ENCODE results near the gene ZNF384. TPM values are rescaled to one million over a fixed set of nuclear protein-coding genes. Genes with fewer than 3 reads are reported as not detected.

The ZNF384 gene
- total and polyA plus RNA-seq, 5 donors from 2014 or later: 13.4 to 68.3 (median 19.8) TPM

GRCh38 chr12:6688543-6688998, 604 bp downstream of the ZNF384 start:
- peaks cover 26 to 73% (median 51%) of the 10 kb centered on the region in 4 donors for H3K4me1 Mint-ChIP-seq
- H3K4me3 Mint-ChIP-seq: peak overlapping the region; percentile 86 to 97 (median 92)
- peaks cover 39% of the 10 kb centered on the region for H3K4me1 ChIP-seq (ENCODE audit: control insufficient read depth, insufficient read depth, low read length, poor library complexity, severe bottlenecking)
- H3K9me3 ChIP-seq (ENCODE audit: control insufficient read depth in 2 of 2, low read length in 2 of 2): no peaks in the 10 kb centered on the region
- H3K27ac ChIP-seq (ENCODE audit: insufficient read depth, low read length, poor library complexity, severe bottlenecking): peak overlapping the region; percentile 94
- peak overlapping the region; percentile 83 for H3K4me3 ChIP-seq (ENCODE audit: low read depth, low read length)
- DNase-seq: peak; percentile 18 to 70 (median 47)
- H3K27me3 ChIP-seq (ENCODE audit: control insufficient read depth, insufficient read depth, low read length): no peaks in the 10 kb centered on the region
- no peaks in the 10 kb centered on the region for H3K27me3 Mint-ChIP-seq
- H3K27ac Mint-ChIP-seq: peak overlapping the region; percentile 97 to 99 (median 98)
- H3K36me3 Mint-ChIP-seq: peaks cover 15% of the 10 kb centered on the region
- H3K9me3 Mint-ChIP-seq: no peaks in the 10 kb centered on the region
- H3K36me3 ChIP-seq (ENCODE audit: control insufficient read depth, insufficient read depth, low read length): peaks cover 4% of the 10 kb centered on the region
- ATAC-seq (ENCODE audit: low read depth in 2 of 2): no peak

- H3K27me3 Mint-ChIP-seq: no peaks in the 10 kb centered on the region
- no peak for DNase-seq
- H3K4me3 ChIP-seq (ENCODE audit: low read depth, low read length): no peak overlapping the region
- H3K27ac ChIP-seq (ENCODE audit: insufficient read depth, low read length, poor library complexity, severe bottlenecking): no peak overlapping the region
- no peak for ATAC-seq (ENCODE audit: low read depth in 2 of 2)
- H3K36me3 ChIP-seq (ENCODE audit: control insufficient read depth, insufficient read depth, low read length): peaks cover 19% of the 10 kb centered on the region
- peaks cover 39% of the 10 kb centered on the region for H3K4me1 ChIP-seq (ENCODE audit: control insufficient read depth, insufficient read depth, low read length, poor library complexity, severe bottlenecking)
- H3K27ac Mint-ChIP-seq: peak overlapping the region in 2 of 3 donors; percentile 98 to 99
- no peaks in the 10 kb centered on the region for H3K27me3 ChIP-seq (ENCODE audit: control insufficient read depth, insufficient read depth, low read length)
- no peaks in the 10 kb centered on the region for H3K9me3 Mint-ChIP-seq
- peaks cover 21% of the 10 kb centered on the region for H3K36me3 Mint-ChIP-seq
- H3K9me3 ChIP-seq (ENCODE audit: control insufficient read depth in 2 of 2, low read length in 2 of 2): no peaks in the 10 kb centered on the region
- peak overlapping the region in 3 of 4 donors; percentile 45 to 94 (median 86) for H3K4me3 Mint-ChIP-seq
- peaks cover 31 to 78% (median 58%) of the 10 kb centered on the region in 4 donors for H3K4me1 Mint-ChIP-seq
Measured at GRCh38 chr12:6685814-6686213, 3.4 kb downstream of the ZNF384 start.

GRCh38 chr12:6684609-6685008, 4.6 kb downstream of the ZNF384 start:
- Histone ChIP-seq H3K27ac (ENCODE audit: insufficient read depth, low read length, poor library complexity, severe bottlenecking) (peak overlapping the region; percentile 7), H3K36me3 (ENCODE audit: control insufficient read depth, insufficient read depth, low read length) (peaks cover 29% of the 10 kb centered on the region), H3K27me3 (ENCODE audit: control insufficient read depth, insufficient read depth, low read length) (no peaks in the 10 kb centered on the region), H3K4me1 (ENCODE audit: control insufficient read depth, insufficient read depth, low read length, poor library complexity, severe bottlenecking) (peaks cover 29% of the 10 kb centered on the region), H3K9me3 (ENCODE audit: control insufficient read depth in 2 of 2, low read length in 2 of 2) (no peaks in the 10 kb centered on the region), H3K4me3 (ENCODE audit: low read depth, low read length) (no peak overlapping the region)
- Mint-ChIP-seq H3K27me3 (no peaks in the 10 kb centered on the region), H3K27ac (no peak overlapping the region), H3K36me3 (peaks cover 23% of the 10 kb centered on the region), H3K9me3 (no peaks in the 10 kb centered on the region), H3K4me3 (peak overlapping the region in 2 of 4 donors; percentile 2 to 73), H3K4me1 (peaks cover 31 to 73% (median 51%) of the 10 kb centered on the region in 4 donors)
- ATAC-seq (ENCODE audit: low read depth in 2 of 2) (no peak), DNase-seq (peak; percentile 25 to 74 (median 63))

GRCh38 chr12:6676962-6677361, 12.2 kb downstream of the ZNF384 start:
- DNase-seq (no peak), ATAC-seq (ENCODE audit: low read depth in 2 of 2) (no peak)
- H3K27ac Mint-ChIP-seq: peak overlapping the region in 1 of 3 donors; percentile 38
- H3K27ac ChIP-seq (ENCODE audit: insufficient read depth, low read length, poor library complexity, severe bottlenecking): no peak overlapping the region
- peaks cover 54% of the 10 kb centered on the region for H3K36me3 Mint-ChIP-seq
- H3K9me3 ChIP-seq (ENCODE audit: control insufficient read depth in 2 of 2, low read length in 2 of 2): no peaks in the 10 kb centered on the region
- no peaks in the 10 kb centered on the region for H3K4me1 ChIP-seq (ENCODE audit: control insufficient read depth, insufficient read depth, low read length, poor library complexity, severe bottlenecking)
- H3K4me3 Mint-ChIP-seq: no peak overlapping the region
- no peak overlapping the region for H3K4me3 ChIP-seq (ENCODE audit: low read depth, low read length)
- peaks cover 0 to 14% (median 6%) of the 10 kb centered on the region in 4 donors for H3K4me1 Mint-ChIP-seq
- H3K36me3 ChIP-seq (ENCODE audit: control insufficient read depth, insufficient read depth, low read length): peaks cover 94% of the 10 kb centered on the region
- H3K27me3 ChIP-seq (ENCODE audit: control insufficient read depth, insufficient read depth, low read length): no peaks in the 10 kb centered on the region
- H3K27me3 Mint-ChIP-seq: no peaks in the 10 kb centered on the region
- H3K9me3 Mint-ChIP-seq: peaks cover 0 to 2% (median 0%) of the 10 kb centered on the region in 7 donors

GRCh38 chr12:6672143-6672542, 17.0 kb downstream of the ZNF384 start:
- Mint-ChIP-seq H3K4me3 (no peak overlapping the region), H3K36me3 (peaks cover 73% of the 10 kb centered on the region), H3K27me3 (no peaks in the 10 kb centered on the region), H3K27ac (no peak overlapping the region), H3K9me3 (peaks cover 0 to 2% (median 0%) of the 10 kb centered on the region in 7 donors), H3K4me1 (peaks cover 0 to 6% (median 3%) of the 10 kb centered on the region in 4 donors)
- Histone ChIP-seq H3K27me3 (ENCODE audit: control insufficient read depth, insufficient read depth, low read length) (no peaks in the 10 kb centered on the region), H3K4me1 (ENCODE audit: control insufficient read depth, insufficient read depth, low read length, poor library complexity, severe bottlenecking) (no peaks in the 10 kb centered on the region), H3K9me3 (ENCODE audit: control insufficient read depth in 2 of 2, low read length in 2 of 2) (no peaks in the 10 kb centered on the region), H3K4me3 (ENCODE audit: low read depth, low read length) (no peak overlapping the region), H3K36me3 (ENCODE audit: control insufficient read depth, insufficient read depth, low read length) (peaks cover 96% of the 10 kb centered on the region), H3K27ac (ENCODE audit: insufficient read depth, low read length, poor library complexity, severe bottlenecking) (no peak overlapping the region)
- DNase-seq (no peak), ATAC-seq (ENCODE audit: low read depth in 2 of 2) (no peak)

GRCh38 chr12:6667559-6668210, 21.5 kb downstream of the ZNF384 start:
- H3K4me1 Mint-ChIP-seq: peaks cover 0 to 16% (median 11%) of the 10 kb centered on the region in 4 donors
- no peak overlapping the region for H3K27ac Mint-ChIP-seq
- no peak overlapping the region for H3K4me3 Mint-ChIP-seq
- no peak for ATAC-seq (ENCODE audit: low read depth in 2 of 2)
- Histone ChIP-seq H3K27me3 (ENCODE audit: control insufficient read depth, insufficient read depth, low read length) (no peaks in the 10 kb centered on the region), H3K4me1 (ENCODE audit: control insufficient read depth, insufficient read depth, low read length, poor library complexity, severe bottlenecking) (peaks cover under 1% of the 10 kb centered on the region), H3K36me3 (ENCODE audit: control insufficient read depth, insufficient read depth, low read length) (peaks cover 55% of the 10 kb centered on the region), H3K27ac (ENCODE audit: insufficient read depth, low read length, poor library complexity, severe bottlenecking) (no peak overlapping the region), H3K4me3 (ENCODE audit: low read depth, low read length) (no peak overlapping the region), H3K9me3 (ENCODE audit: control insufficient read depth in 2 of 2, low read length in 2 of 2) (no peaks in the 10 kb centered on the region)
- H3K36me3 Mint-ChIP-seq: peaks cover 53% of the 10 kb centered on the region
- DNase-seq: no peak
- H3K9me3 Mint-ChIP-seq: peaks cover 0 to 2% (median 0%) of the 10 kb centered on the region in 7 donors
- H3K27me3 Mint-ChIP-seq: no peaks in the 10 kb centered on the region

- no peaks in the 10 kb centered on the region for H3K27me3 Mint-ChIP-seq
- no peak for ATAC-seq (ENCODE audit: low read depth in 2 of 2)
- H3K27me3 ChIP-seq (ENCODE audit: control insufficient read depth, insufficient read depth, low read length): no peaks in the 10 kb centered on the region
- no peak for DNase-seq
- H3K36me3 ChIP-seq (ENCODE audit: control insufficient read depth, insufficient read depth, low read length): peaks cover 42% of the 10 kb centered on the region
- no peak overlapping the region for H3K4me3 Mint-ChIP-seq
- H3K4me3 ChIP-seq (ENCODE audit: low read depth, low read length): no peak overlapping the region
- H3K4me1 ChIP-seq (ENCODE audit: control insufficient read depth, insufficient read depth, low read length, poor library complexity, severe bottlenecking): peaks cover 12% of the 10 kb centered on the region
- H3K27ac ChIP-seq (ENCODE audit: insufficient read depth, low read length, poor library complexity, severe bottlenecking): no peak overlapping the region
- H3K27ac Mint-ChIP-seq: peak overlapping the region in 2 of 3 donors; percentile 26
- H3K9me3 ChIP-seq (ENCODE audit: control insufficient read depth in 2 of 2, low read length in 2 of 2): no peaks in the 10 kb centered on the region
- H3K36me3 Mint-ChIP-seq: peaks cover 39% of the 10 kb centered on the region
- peaks cover 6 to 27% (median 16%) of the 10 kb centered on the region in 4 donors for H3K4me1 Mint-ChIP-seq
- peaks cover 0 to 2% (median 0%) of the 10 kb centered on the region in 7 donors for H3K9me3 Mint-ChIP-seq
Measured at GRCh38 chr12:6666211-6666610, 23.0 kb downstream of the ZNF384 start.
